NCI-H1436 (cell line): ENCODE data around the gene LNPEP.
"Not testable (repeated sequence)": the region's sequence is repeated elsewhere in the genome, so short reads cannot be mapped to it uniquely, and the experiment has no call there.

Experiments
- DNase-seq: peaks from one replicate; lab custom pipeline; 2025; lab: John Stamatoyannopoulos, UW

Gene LNPEP

DNA sequence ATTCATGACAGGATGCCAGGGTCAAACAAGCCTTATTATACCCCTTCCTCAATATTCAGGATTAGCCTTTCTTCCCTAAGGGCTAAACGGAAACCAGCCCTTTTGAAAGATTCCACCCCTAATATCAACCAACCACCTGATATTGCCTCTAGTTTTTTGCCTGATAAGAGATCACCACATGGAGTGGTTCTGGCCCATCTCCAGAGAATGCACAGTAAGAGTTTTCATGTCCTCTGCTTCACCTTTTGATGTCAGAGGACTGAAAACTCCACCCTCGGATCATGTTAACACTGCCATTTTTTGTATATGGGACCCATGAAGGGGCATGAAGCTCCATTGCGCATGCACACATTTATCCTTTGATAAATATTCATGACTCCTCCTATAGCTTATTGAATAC, 5.8 kb upstream of the LNPEP start:
- DNase-seq = no peak

DNA sequence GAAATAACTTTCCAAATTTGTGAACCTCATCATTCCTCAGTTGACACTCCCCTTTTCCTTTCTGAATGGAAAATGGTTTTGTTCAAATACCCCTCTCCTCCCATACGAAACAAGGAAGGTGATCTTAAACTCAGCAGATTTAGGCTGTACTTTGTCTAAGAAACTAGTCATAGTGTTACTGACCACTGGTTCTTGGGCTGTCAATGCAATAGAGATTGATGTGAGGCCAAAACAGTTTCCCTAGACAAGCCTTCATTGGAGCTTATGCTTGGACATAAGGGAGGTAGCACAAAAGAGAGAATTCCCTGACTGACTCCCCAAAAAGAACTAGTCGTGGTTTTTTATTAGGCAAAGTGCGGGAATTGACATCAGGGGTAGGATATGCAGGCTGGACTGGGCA, 5.3 kb upstream of the LNPEP start:
- DNase-seq = no peak

DNA sequence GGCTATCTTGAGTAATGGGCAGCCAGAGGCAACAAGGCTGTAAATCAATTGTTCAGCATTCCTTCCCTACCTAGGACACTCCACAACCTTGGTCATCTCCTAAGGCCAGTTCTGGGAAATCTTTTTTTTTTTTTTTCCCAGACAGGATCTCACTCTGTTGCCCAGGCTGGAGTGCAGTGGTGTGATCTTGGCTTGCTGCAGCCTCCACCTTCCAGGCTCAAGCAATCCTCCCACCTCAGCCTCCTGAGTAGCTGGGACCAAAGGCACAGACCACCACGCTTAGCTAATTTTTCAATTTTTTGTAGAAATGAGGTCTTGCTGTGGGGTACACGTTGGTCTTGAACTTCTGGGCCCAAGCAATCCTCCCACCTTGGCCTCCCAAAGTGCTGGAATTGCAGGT, 4.8 kb upstream of the LNPEP start:
- DNase-seq = not testable (repeated sequence)

DNA sequence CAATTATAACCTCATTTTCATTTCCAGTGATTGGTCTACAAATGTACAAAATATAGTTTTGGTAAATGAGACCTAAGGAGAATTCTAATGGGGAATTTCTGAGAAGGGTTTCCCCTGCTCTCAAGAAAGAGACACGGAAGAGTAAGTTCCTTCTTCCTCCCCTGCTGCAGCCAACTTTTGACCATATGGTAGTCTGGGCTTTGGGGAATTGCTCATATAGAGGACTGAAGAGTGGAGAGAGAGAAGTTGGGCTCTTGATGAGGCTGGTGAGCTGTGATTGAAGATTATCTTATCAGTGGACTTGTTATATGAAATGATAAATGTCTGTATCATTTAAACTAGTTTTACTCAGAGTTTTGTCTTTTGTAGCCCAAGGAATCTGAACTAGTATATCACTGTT, 4.3 kb upstream of the LNPEP start:
- DNase-seq = no peak

DNA sequence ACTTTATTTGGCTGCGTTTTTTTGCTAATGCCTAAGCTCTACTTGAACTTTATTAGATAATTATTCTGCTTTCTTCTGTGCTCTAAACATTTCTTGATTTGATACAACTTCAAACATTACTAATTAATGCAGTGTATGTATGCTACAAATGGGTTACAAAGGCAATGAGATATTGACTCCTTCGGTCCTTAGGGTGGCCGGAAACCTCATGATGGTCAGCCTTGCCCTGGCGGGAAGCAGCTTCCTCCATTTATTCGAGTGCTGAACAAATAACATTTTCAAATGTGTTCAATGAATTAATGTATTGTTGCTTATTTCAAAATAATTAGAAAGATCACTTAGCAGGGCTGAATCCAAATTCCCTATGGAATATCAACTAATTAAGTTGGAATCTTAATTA, 3.9 kb upstream of the LNPEP start:
- DNase-seq = no peak

DNA sequence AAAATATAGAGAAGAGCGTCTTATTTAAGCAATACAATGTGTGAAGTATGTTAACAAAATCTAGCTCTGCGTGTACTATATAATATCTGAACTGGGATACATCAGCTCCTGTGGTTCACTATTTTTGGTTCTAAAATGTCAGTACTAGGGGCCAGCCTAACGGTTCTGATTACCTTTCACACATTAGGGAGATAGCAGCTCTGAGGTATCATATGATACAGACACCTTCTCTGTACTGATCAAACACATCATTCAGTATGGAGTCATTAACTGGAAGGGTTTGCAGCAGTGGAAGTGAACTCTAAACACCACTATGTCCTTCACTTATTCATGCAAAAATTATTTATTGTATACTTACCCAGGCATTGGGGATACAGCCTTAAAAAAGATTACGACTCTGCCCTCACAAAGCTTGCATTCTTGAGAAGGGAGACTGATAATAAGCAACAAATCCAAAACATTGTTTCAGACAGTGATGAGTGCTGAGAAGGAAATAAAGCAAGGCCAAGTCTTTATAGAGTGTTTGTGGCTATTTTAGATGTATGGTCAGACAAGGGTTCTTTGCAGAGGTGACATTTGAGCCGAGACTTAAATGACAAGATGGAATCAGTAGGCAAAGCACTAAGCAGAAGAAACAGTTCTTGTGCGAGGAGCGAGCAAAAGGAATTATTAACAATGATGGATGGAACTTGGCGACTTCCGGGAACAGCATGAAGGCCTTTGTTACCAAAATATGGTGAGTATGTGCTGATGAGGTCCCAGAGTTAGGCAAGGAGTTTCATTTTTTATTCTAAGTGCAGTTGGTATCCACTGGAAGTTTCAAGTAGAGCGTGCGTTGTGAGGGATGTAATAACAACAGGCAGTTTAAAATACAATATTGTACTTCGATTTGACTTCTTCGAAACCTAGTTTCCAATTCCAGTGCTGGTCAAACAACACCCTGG, 1.8 kb upstream of the LNPEP start:
- DNase-seq = no peak

DNA sequence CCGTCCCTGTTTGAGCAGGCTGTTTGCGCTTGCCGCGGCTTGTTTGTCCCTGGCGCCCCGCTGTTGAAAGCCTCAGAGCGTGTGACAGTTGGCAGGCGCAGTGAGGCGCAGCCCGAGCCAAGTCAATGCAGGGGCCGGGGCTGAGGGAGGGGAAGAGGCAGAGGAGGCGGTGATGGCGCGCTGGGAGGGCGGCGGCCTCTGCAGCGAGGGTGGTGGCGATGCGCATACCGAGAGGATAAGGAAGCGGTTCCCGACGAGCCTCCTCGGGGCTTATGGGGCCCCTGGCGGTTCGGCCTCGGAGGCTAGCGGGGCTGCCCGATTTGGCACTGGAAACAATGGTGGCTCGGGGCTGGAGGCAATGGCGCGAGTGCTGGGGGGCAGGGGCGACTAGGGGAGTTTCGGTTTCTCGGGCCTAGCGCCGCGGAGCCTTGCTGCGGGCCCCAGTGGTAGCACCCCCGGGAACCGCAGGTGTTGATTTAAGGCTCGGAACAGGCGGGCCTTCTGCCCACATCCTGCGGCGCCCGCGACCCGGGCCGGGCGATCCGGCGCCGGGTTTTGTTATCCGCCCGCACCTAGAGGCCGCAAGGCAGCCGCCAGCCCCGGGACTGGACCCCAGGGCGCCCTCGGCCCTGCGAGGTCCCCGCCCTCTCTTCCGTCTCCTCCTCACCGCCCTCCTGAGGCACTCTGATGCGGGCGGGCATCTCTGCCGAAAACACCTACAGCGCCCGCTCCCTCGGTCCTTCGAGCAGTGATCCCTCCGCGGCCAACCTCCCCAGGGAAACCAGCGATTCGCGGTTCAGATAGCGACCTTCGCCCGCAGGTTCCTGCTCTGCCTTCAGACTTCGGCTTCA, 947 bp upstream of the LNPEP start:
- peak; percentile 94 for DNase-seq

DNA sequence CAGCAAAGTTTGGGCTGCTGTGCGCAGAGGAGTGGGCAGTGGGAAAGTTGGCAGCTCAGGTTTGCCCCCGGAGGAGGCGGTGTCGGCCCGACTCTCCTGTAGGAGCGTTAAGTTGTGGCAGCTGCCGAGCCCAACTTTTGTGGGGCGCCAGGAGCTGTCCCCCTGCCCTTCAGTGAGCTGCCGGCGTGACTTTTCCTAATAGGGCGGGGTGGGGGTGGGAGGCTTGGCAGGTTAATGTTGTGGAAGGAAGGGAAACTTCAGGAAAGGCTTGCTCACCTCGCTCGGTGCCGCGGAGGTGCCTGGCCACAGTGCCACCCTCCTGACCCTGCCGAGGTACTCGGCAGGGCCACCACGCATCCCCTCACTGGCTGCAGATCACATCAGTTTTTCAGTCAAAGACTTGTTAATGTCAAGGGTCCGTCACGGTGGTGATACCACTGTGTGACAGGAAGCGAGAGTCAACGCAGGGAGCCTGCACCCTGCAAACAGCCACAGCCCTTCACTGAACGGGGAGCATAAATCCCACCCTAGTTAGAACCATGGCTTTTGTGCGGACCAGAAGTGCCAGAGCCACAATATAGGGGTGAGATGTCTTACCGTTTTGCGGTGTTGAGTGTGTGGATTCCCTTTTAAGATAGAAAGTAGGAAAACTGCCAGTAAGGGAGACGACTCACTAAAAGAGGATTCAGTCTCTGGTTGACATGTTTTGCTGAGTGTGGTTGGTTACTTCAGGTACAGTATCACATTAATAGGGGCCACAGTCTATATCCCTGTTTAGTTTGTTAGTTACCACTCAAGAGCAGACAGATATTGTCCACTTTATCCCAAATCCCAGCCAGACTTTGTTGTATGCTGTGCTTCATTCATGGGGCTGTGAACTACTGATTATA, 796 bp downstream of the LNPEP start:
- DNase-seq = no peak

DNA sequence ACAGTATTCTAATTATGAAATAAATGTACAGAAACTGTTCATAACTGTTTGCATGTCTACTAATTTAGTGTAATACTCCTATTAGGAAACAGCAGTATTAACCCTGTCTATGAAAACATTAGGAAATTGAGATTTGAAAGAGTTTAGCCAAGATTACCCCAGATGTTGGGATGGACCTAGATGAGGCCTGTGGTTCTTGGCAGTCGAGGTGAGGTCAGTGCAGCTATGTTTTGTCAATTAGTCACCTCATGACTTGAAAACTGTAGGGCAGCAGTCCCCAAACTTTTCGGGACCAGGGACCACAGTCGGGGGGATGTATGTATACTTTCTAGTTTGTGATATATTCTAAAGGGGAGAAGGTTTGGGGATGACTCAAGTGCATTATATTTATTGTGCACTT, 4.7 kb downstream of the LNPEP start:
- DNase-seq = no peak

DNA sequence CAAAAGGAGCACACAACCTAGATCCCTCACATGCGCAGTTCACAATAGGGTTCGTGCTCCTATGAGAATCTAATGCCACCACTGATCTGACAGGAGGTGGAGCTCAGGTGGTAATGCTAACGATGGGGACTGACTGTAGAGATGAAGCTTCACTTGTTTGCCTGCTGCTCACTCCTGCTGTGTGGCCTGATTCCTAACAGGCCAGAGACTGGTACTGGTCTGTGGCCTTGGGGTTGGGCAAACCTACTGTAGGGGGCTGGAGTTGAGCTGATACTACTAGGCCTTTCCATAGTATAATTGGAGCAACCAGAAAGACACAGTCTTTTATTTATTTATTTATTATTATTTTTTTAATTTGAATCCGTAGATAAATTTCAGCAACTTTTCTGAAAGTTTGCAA, 5.3 kb downstream of the LNPEP start:
- DNase-seq = no peak

DNA sequence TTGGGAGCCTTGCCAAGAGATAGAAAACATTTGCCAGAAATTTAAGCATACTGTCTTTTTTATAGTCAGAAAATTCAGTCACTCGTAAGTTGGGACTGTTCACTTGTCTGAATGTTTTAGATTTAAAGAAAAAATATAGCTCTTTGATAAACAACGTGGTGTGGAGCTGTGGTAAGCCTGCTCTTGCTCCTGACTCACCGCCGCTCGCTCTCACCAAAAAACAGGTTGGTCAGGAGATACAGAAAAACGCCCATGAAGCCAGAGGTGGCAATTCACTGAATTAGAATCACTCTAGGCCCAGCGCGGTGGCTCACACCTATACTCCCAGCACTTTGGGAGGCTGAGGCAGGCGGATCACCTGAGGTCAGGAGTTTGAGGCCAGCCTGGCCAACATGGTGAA, 6.2 kb downstream of the LNPEP start:
- DNase-seq = no peak

DNA sequence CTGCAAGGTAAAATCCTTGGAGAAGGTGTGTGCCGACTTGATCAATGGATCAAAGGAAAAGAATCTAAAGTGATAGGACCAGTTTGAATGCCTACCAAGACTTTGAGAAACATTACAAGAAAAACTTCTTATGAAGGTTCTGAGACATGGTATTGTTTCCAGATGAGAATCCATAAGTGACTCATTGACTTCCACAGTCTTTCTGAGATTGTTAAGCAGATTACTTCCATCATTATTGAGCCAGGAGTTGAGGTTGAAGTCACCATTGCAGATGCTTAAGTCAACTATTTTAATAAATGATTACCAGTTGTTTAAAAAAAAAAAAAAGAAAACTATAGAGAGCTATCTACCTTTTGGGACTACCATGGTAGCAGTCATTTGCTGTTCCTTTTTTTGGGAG, 7.0 kb downstream of the LNPEP start:
- no peak for DNase-seq

DNA sequence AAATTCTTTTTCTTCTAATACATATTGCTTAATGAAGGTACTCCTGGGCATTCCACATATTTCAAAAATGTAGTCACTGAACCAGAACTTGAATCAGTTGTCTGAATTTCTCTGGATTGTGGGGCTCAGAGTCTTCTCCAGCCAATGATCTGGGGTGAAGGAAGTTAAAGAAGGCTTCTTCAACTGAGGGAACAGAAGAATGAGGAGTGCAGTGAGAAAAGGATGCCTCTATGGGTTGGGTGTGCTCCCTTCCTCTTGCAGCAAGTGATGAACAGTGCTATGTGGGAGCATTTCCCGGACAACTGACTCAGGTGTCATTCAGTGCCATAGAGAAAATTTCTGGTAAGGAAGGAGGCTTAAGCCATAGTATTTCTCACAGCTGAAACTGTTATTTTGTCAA, 7.9 kb downstream of the LNPEP start:
- no peak for DNase-seq

DNA sequence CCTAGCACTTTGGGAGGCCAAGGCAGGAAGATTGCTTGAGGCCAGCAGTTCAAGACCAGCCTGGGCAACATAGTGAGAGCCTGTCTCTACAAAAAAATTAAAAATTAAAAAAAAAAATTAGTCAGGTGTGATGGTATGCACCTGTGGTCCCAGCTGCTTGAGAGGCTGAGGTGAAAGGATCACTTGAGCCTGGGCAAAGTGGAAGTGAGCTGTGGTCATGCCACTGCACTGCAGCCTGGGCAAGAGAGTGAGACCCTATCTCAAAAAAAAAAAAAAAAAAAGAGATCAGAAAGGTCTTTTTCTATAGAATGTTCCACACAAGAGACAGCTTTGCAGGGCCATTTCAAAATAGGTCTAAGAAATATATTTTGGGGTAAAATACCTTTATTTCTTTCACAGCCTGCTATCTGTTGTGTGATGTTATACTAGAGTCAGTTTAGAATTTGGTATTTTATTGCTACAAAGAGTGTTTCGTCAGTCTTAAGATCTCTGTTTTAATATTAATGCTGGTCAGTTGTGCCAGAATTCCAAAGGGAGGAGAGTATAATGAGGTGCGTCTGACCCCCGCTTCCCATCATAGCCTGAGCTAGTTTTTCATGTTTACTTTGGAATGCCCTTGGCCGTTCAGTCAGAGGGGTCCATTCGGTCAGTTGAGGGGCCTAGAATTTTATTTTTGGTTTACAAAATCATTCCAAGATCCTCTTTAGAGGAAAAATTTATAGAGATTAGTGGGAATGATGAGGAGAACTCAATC, 9.4 kb downstream of the LNPEP start:
- DNase-seq = no peak

DNA sequence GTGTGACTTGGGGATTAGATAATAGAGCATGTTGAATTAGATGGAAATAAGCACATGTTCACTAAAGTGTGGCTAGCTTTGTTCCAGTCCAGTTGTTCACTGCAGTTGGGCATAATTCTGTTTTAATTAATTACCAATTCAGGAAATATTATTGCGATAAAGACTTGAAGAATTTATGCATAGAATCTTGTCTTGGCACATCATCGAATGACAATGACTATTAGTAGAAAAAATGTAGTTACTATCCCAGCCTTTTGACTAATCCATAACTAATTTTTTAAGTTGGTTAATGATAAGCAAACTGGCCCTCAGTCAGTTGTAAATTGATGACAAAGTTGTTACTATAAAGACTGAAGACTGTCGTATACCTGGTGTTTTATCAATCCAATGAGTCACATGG, 10.5 kb downstream of the LNPEP start:
- DNase-seq = no peak

DNA sequence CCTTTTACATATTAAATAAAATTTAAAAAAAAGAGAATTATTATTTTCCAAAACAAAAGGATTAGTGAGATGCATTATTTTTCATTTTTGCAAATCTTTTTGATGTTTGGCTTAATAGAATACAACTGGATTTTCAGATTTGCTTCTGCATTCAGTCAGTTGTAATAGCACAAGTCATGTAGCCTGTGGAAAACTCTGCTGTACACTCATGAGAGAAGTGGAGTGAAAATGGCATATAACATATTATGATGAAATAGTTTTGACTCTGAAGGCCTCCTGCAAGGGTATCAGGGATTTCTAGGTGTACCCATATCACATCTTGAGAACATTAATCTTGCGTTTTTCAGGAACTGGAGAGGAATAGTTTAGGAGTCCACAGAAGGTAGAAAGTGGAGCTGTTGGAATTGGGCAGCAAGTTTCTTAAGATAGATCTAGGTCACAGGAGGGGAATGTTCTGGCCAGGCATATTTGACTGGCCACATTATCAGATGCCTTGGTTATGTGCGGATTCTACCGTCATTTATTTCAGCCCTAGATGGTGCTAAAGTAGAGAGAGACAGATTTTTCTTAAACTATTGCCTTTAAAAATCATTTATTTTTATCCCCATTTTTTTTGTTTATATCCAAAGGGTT, 16.4 kb downstream of the LNPEP start:
- no peak for DNase-seq

DNA sequence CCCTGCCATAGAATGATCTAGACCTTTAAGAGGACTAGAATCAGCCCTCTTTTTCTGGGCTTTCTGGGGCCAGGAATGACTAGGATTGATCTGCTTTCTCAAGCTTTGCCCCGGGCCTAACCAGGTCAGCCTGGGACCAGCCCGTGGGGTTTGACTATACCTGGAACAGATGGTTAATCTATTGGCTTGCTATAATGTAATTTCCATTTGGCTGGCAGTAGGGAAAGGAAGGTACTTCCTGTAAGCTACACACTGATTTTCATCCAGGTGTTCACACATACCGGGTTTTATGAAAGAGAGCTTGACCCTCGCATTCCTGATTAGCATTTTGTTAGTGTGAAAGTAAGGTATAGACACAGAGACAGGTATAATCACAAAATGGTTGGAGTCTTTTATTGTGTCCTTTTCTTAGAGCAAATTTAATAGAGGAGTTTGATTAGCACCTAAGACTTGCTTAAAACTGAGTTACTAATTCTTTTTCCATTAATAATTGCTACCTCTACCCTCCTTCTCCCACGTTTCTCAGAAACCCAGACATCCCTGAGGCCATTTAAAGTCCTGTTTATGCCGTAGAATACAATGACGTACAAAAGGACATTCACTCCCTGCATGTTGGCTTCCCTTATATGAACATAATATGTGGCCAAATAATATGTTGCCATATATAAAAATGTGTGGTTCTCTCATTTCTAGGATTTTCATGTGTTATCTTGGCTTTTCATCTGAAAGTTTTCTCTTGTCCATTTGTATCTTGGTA, 17.3 kb downstream of the LNPEP start:
- no peak for DNase-seq

DNA sequence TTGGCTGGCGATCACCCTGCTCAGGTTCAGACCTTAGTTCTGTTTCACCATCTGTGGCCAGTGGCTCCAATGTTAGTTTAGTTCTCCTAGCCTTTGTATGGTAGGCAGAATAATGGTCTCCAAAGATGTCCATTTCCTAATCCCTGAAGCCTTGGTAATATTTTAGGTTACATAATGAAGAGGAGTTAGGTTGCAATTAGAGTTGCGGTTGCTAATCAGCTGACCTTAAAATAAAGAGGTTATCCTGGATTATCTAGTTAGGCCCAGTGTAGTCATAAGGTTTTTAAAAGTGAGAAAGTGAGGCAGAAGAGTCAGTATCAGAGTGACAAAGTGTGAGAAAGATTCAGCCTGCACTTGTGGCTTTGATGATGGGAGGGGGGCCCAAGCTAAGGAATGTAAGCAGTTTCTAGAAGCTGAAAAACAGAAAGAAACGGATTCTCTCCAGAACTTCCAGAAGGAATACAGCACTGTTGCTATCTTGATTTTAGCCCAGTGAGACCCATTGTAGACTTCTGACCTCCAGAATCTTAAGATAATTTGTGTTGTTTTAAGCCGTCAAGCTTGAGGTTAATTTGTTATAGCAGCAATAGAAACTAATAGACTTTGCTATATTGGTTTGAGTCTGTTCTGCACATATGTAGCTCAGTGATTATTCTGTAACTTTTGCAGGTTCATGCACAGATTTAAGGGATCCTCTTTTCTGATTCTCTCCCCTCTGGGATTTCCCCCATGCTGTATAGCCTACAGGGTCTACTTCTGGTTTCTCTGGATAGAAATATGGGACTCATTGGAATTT, 21.6 kb downstream of the LNPEP start:
- DNase-seq = no peak

DNA sequence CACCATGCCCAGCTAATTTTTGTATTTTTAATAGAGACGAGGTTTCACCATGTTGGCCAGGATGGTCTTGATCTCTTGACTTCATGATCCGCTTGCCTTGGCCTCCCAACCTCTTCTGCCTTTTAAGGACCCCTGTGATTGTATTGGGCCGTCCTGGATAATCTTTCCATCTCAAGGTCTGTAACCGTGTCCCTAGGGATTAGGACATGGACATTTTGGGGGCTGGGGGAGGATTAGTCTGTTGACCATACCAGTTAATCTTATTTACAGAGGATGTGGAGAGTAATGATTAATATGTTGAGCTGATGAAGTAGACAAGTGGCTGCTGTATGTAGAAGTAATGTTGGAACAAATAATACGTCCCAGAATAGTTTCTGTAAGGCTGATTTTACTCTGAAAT, 23.1 kb downstream of the LNPEP start:
- DNase-seq = no peak
